Measurements from ENCODE around the gene LRRC8C.

Gene LRRC8C

GRCh38 chr1:89733748-89734147, 100.8 kb downstream of the LRRC8C start:
- no peak for DNase-seq (ENCODE audit: low read depth)

GRCh38 chr1:89734442-89734841, 101.5 kb downstream of the LRRC8C start:
- no peak for DNase-seq (ENCODE audit: low read depth)

GRCh38 chr1:89735479-89735878, 102.6 kb downstream of the LRRC8C start:
- no peak for DNase-seq (ENCODE audit: low read depth)

- DNase-seq (ENCODE audit: low read depth): no peak
Observed at GRCh38 chr1:89736937-89737733, 104.2 kb downstream of the LRRC8C start.

GRCh38 chr1:89737985-89738510, 105.1 kb downstream of the LRRC8C start:
- DNase-seq (ENCODE audit: low read depth): no peak

GRCh38 chr1:89739013-89739843, 106.3 kb downstream of the LRRC8C start:
- peak; percentile 37 for DNase-seq (ENCODE audit: low read depth)

- DNase-seq (ENCODE audit: low read depth): no peak
Observed at GRCh38 chr1:89739844-89740216, 106.9 kb downstream of the LRRC8C start.

- no peak for DNase-seq (ENCODE audit: low read depth)
Observed at GRCh38 chr1:89743788-89744187, 110.9 kb downstream of the LRRC8C start.

- DNase-seq (ENCODE audit: low read depth): no peak
Observed at GRCh38 chr1:89746424-89747149, 113.7 kb downstream of the LRRC8C start.

- no peak for DNase-seq (ENCODE audit: low read depth)
Observed at GRCh38 chr1:89753761-89754160, 120.8 kb downstream of the LRRC8C start.

GRCh38 chr1:89754518-89754917, 121.6 kb downstream of the LRRC8C start:
- no peak for DNase-seq (ENCODE audit: low read depth)

- no peak for DNase-seq (ENCODE audit: low read depth)
Observed at GRCh38 chr1:89755591-89755990, 122.7 kb downstream of the LRRC8C start.

GRCh38 chr1:89757532-89757931, 124.6 kb downstream of the LRRC8C start:
- DNase-seq (ENCODE audit: low read depth): peak; percentile 32

- no peak for DNase-seq (ENCODE audit: low read depth)
Observed at GRCh38 chr1:89758156-89758555, 125.2 kb downstream of the LRRC8C start.

- DNase-seq (ENCODE audit: low read depth): no peak
Observed at GRCh38 chr1:89759036-89759435, 126.1 kb downstream of the LRRC8C start.

- no peak for DNase-seq (ENCODE audit: low read depth)
Observed at GRCh38 chr1:89760496-89760895, 127.6 kb downstream of the LRRC8C start.

GRCh38 chr1:89761338-89761737, 128.4 kb downstream of the LRRC8C start:
- no peak for DNase-seq (ENCODE audit: low read depth)

- no peak for DNase-seq (ENCODE audit: low read depth)
Observed at GRCh38 chr1:89761901-89762300, 129.0 kb downstream of the LRRC8C start.

- no peak for DNase-seq (ENCODE audit: low read depth)
Observed at GRCh38 chr1:89762386-89762778, 129.5 kb downstream of the LRRC8C start.

- peak; percentile 86 for DNase-seq (ENCODE audit: low read depth)
Observed at GRCh38 chr1:89762779-89763648, 130.1 kb downstream of the LRRC8C start.

- DNase-seq (ENCODE audit: low read depth): no peak
Observed at GRCh38 chr1:89763649-89763986, 130.7 kb downstream of the LRRC8C start.

GRCh38 chr1:89765774-89766173, 132.9 kb downstream of the LRRC8C start:
- no peak for DNase-seq (ENCODE audit: low read depth)
